Fibroblast of skin of left quadriceps (primary cell): ENCODE results near the gene CYBC1.
A peak's percentile ranks its signal among the peaks of the same experiment; 100 is the strongest.
"Not testable (repeated sequence)": the region's sequence is repeated elsewhere in the genome, so short reads cannot be mapped to it uniquely, and the experiment has no call there.

Experiments used
- DNase-seq, 2 experiments: peaks; one replicate each; pipeline ENCODE4 v3.0.0-alpha.2; 2013; ENCODE audit warnings: low read depth in 2 of 2

CYBC1 gene

GRCh38 chr17:82477934-82478333 lies 27.4 kb upstream of the CYBC1 start:
- no peak for DNase-seq

- no peak for DNase-seq
These were observed 24.9 kb upstream of the CYBC1 start for GRCh38 chr17:82475458-82475857.

GRCh38 chr17:82474223-82475010 lies 23.9 kb upstream of the CYBC1 start:
- DNase-seq, result no peak

GRCh38 chr17:82470065-82470464 lies 19.5 kb upstream of the CYBC1 start:
- DNase-seq, result no peak

- DNase-seq, result no peak
These were observed 18.1 kb upstream of the CYBC1 start for GRCh38 chr17:82468692-82469091.

GRCh38 chr17:82465023-82465603 lies 14.6 kb upstream of the CYBC1 start:
- DNase-seq, result no peak

- no peak for DNase-seq
These were observed 14.0 kb upstream of the CYBC1 start for GRCh38 chr17:82464567-82464929.

GRCh38 chr17:82463925-82464566 lies 13.5 kb upstream of the CYBC1 start:
- no peak for DNase-seq

GRCh38 chr17:82463391-82463790 lies 12.8 kb upstream of the CYBC1 start:
- no peak for DNase-seq

- DNase-seq, result no peak
These were observed 11.4 kb upstream of the CYBC1 start for GRCh38 chr17:82461827-82462524.

- not testable (repeated sequence) for DNase-seq
These were observed 9.4 kb upstream of the CYBC1 start for GRCh38 chr17:82459936-82460335.

GRCh38 chr17:82458885-82459424 lies 8.4 kb upstream of the CYBC1 start:
- no peak for DNase-seq

- peak; percentile 98 for DNase-seq
These were observed 7.8 kb upstream of the CYBC1 start, which contains the start of gene NARF for GRCh38 chr17:82458179-82458884. Gene NARF (plus strand): TSS chr17:82458741. CDS start chr17:82458804, 63 bp downstream.

- no peak for DNase-seq
These were observed 7.3 kb upstream of the CYBC1 start for GRCh38 chr17:82457929-82458178.

- DNase-seq, result no peak
These were observed 6.7 kb upstream of the CYBC1 start for GRCh38 chr17:82457073-82457928.

GRCh38 chr17:82453706-82454105 lies 3.2 kb upstream of the CYBC1 start:
- not testable (repeated sequence) for DNase-seq

- not testable (repeated sequence) for DNase-seq
These were observed 2.6 kb upstream of the CYBC1 start for GRCh38 chr17:82453151-82453550.

- DNase-seq, result no peak
These were observed 1.6 kb upstream of the CYBC1 start for GRCh38 chr17:82452162-82452561.

- DNase-seq, result no peak
These were observed 632 bp downstream of the CYBC1 start for GRCh38 chr17:82449883-82450356.

GRCh38 chr17:82449131-82449882 lies 1.2 kb downstream of the CYBC1 start:
- DNase-seq, result no peak
